ENCODE measurements around the gene DMD. TPM values are rescaled to one million over a fixed set of nuclear protein-coding genes. Genes with fewer than 3 reads are reported as not detected.

The DMD gene
- polyA plus RNA-seq, 1 donor from 2014 or later, result 21.6 TPM

GRCh38 chrX:31836479-31836878, 1374.9 kb downstream of the DMD start:
- Histone ChIP-seq H3K4me2 (ENCODE audit: low read length) (no peak overlapping the region), H3K79me2 (replicated peaks; ENCODE audit: insufficient read depth, low read length) (no peaks in the 10 kb centered on the region), H3K4me3 (ENCODE audit: low read length) (no peak overlapping the region), H3F3A (ENCODE audit: insufficient read depth, low read length, poor library complexity, severe bottlenecking) (no peaks in the 10 kb centered on the region), H3K36me3 (ENCODE audit: insufficient read depth, low read length) (no peaks in the 10 kb centered on the region), H3K9ac (ENCODE audit: low read length) (no peak overlapping the region), H3K27me3 (ENCODE audit: insufficient read depth, low read depth, low read length) (no peaks in the 10 kb centered on the region), H4K20me1 (ENCODE audit: insufficient read depth) (no peaks in the 10 kb centered on the region), H3K27ac (ENCODE audit: low read length) (no peak overlapping the region), H3K9me2 (ENCODE audit: insufficient read depth, low read length) (no peaks in the 10 kb centered on the region), H3K9me3 (ENCODE audit: low read length) (no peaks in the 10 kb centered on the region), H2AFZ (ENCODE audit: low read depth, low read length) (no peak overlapping the region)
- TF ChIP-seq POLR2AphosphoS5 (IDR thresholded peaks at IDR 0.05) (no peak), TAF1 (IDR thresholded peaks at IDR 0.05; ENCODE audit: low read depth) (no peak), EP300 (conservative IDR thresholded peaks at IDR 0.05; ENCODE audit: poor library complexity, severe bottlenecking) (no peak), SMC3 (conservative IDR thresholded peaks at IDR 0.05; ENCODE audit: poor library complexity) (no peak), RAD21 (conservative IDR thresholded peaks at IDR 0.05) (no peak), MXI1 (conservative IDR thresholded peaks at IDR 0.05; ENCODE audit: poor library complexity, severe bottlenecking) (no peak), REST (IDR thresholded peaks at IDR 0.05; ENCODE audit: borderline replicate concordance) (no peak), EZH2 (IDR thresholded peaks at IDR 0.05; ENCODE audit: borderline replicate concordance, insufficient read depth, low read length, poor library complexity, severe bottlenecking) (no peak), CTCF (IDR thresholded peaks at IDR 0.05; ENCODE audit: poor library complexity, severe bottlenecking) (no peak)

- TF ChIP-seq MXI1 (conservative IDR thresholded peaks at IDR 0.05; ENCODE audit: poor library complexity, severe bottlenecking) (no peak), CTCF (IDR thresholded peaks at IDR 0.05; ENCODE audit: poor library complexity, severe bottlenecking) (no peak), EP300 (conservative IDR thresholded peaks at IDR 0.05; ENCODE audit: poor library complexity, severe bottlenecking) (no peak), REST (IDR thresholded peaks at IDR 0.05; ENCODE audit: borderline replicate concordance) (no peak), POLR2AphosphoS5 (IDR thresholded peaks at IDR 0.05) (no peak), RAD21 (conservative IDR thresholded peaks at IDR 0.05) (no peak), SMC3 (conservative IDR thresholded peaks at IDR 0.05; ENCODE audit: poor library complexity) (no peak), TAF1 (IDR thresholded peaks at IDR 0.05; ENCODE audit: low read depth) (no peak), EZH2 (IDR thresholded peaks at IDR 0.05; ENCODE audit: borderline replicate concordance, insufficient read depth, low read length, poor library complexity, severe bottlenecking) (no peak)
- Histone ChIP-seq H3K27ac (ENCODE audit: low read length) (no peak overlapping the region), H3K4me2 (ENCODE audit: low read length) (no peak overlapping the region), H4K20me1 (ENCODE audit: insufficient read depth) (no peaks in the 10 kb centered on the region), H3F3A (ENCODE audit: insufficient read depth, low read length, poor library complexity, severe bottlenecking) (no peaks in the 10 kb centered on the region), H3K9me3 (ENCODE audit: low read length) (no peaks in the 10 kb centered on the region), H2AFZ (ENCODE audit: low read depth, low read length) (no peak overlapping the region), H3K36me3 (ENCODE audit: insufficient read depth, low read length) (no peaks in the 10 kb centered on the region), H3K9me2 (ENCODE audit: insufficient read depth, low read length) (no peaks in the 10 kb centered on the region), H3K4me3 (ENCODE audit: low read length) (no peak overlapping the region), H3K79me2 (replicated peaks; ENCODE audit: insufficient read depth, low read length) (no peaks in the 10 kb centered on the region), H3K9ac (ENCODE audit: low read length) (no peak overlapping the region), H3K27me3 (ENCODE audit: insufficient read depth, low read depth, low read length) (no peaks in the 10 kb centered on the region)
Observed at GRCh38 chrX:31832263-31832662, 1379.1 kb downstream of the DMD start.
